Astrocyte (in vitro differentiated cells and primary cell): ENCODE data around the gene NR6A1. TPM values are rescaled to one million over a fixed set of nuclear protein-coding genes. Genes with fewer than 3 reads are reported as not detected.

Experiments used
- DNase-seq: peaks from one replicate; pipeline ENCODE4 v3.0.0-alpha.2; 2010; ENCODE audit warnings: low read depth
- FAIRE-seq: peaks from 2 replicates; lab custom pipeline; 2011; peaks lifted over from hg19 to GRCh38; lab: Jason Lieb, UNC
- H2AFZ ChIP-seq: 2 replicates; pipeline ENCODE4 v1.6.0; 2012; ENCODE audit warnings: low read depth, low read length, inconsistent platforms
- H3K27ac ChIP-seq: 2 replicates; pipeline ENCODE4 v1.5.1; 2011; ENCODE audit warnings: low read depth, low read length, inconsistent platforms
- H3K27me3 ChIP-seq: 2 replicates; pipeline ENCODE4 v1.6.0; 2011; ENCODE audit warnings: low read length, inconsistent platforms; ENCODE audit not compliant: insufficient read depth
- H3K36me3 ChIP-seq: 2 replicates; pipeline ENCODE4 v1.5.1; 2011; ENCODE audit warnings: low read length, inconsistent platforms; ENCODE audit not compliant: insufficient read depth
- H3K4me1 ChIP-seq: 2 replicates; pipeline ENCODE4 v1.5.1; 2011; ENCODE audit warnings: low read length, inconsistent platforms; ENCODE audit not compliant: insufficient read depth
- H3K4me2 ChIP-seq: 2 replicates; pipeline ENCODE4 v1.6.0; 2012; ENCODE audit warnings: low read length, inconsistent platforms
- H3K4me3 ChIP-seq: 2 replicates; pipeline ENCODE4 v1.5.1; 2011; ENCODE audit warnings: low read depth, mild to moderate bottlenecking, low read length, inconsistent platforms; ENCODE audit not compliant: insufficient read depth
- H3K79me2 ChIP-seq: 2 replicates; pipeline ENCODE4 v1.6.0; 2012; ENCODE audit warnings: mild to moderate bottlenecking, low read length, inconsistent platforms; ENCODE audit not compliant: insufficient read depth
- H3K9ac ChIP-seq: 2 replicates; pipeline ENCODE4 v1.6.0; 2012; ENCODE audit warnings: mild to moderate bottlenecking, low read length, inconsistent platforms
- H3K9me3 ChIP-seq: 2 replicates; pipeline ENCODE4 v1.5.1; 2012; ENCODE audit warnings: low read depth, mild to moderate bottlenecking, low read length, inconsistent platforms; ENCODE audit not compliant: insufficient read depth
- H4K20me1 ChIP-seq: 2 replicates; pipeline ENCODE4 v1.6.0; 2012; ENCODE audit warnings: low read length, inconsistent platforms; ENCODE audit not compliant: insufficient read depth
- H3K27ac Mint-ChIP-seq: one replicate; pipeline ENCODE4 v1.8.0; 2021; ENCODE audit warnings: mild to moderate bottlenecking, mixed read lengths; ENCODE audit not compliant: unreplicated experiment
- H3K27me3 Mint-ChIP-seq: one replicate; pipeline ENCODE4 v1.8.0; 2021; ENCODE audit warnings: low read depth, mixed read lengths; ENCODE audit not compliant: unreplicated experiment
- H3K36me3 Mint-ChIP-seq: one replicate; pipeline ENCODE4 v1.8.0; 2021; ENCODE audit warnings: low read depth, mixed read lengths; ENCODE audit not compliant: unreplicated experiment
- H3K4me1 Mint-ChIP-seq: one replicate; pipeline ENCODE4 v1.8.0; 2021; ENCODE audit warnings: low read depth, mixed read lengths; ENCODE audit not compliant: unreplicated experiment
- H3K4me3 Mint-ChIP-seq: one replicate; pipeline ENCODE4 v1.8.0; 2021; ENCODE audit warnings: mild to moderate bottlenecking, moderate library complexity, mixed read lengths; ENCODE audit not compliant: unreplicated experiment
- H3K9me3 Mint-ChIP-seq: one replicate; pipeline ENCODE4 v1.8.0; 2021; ENCODE audit warnings: mild to moderate bottlenecking, mixed read lengths; ENCODE audit not compliant: unreplicated experiment
- CTCF ChIP-seq: IDR thresholded peaks from 2 replicates; pipeline ENCODE4 v1.5.1; 2011; ENCODE audit warnings: low read depth, mild to moderate bottlenecking, inconsistent platforms, low read length, moderate library complexity; ENCODE audit not compliant: insufficient read depth
- EZH2 ChIP-seq: IDR thresholded peaks from 2 replicates; pipeline ENCODE4 v1.6.1; 2012; ENCODE audit warnings: mild to moderate bottlenecking, low read length, inconsistent platforms; ENCODE audit not compliant: insufficient read depth
- total RNA-seq: library from RNA; stranded (reverse); gene quantifications from 2 replicates; pipeline ENCODE4 v1.2.1, GENCODE V29; 2021

The NR6A1 gene
- total RNA-seq, 1 donor from 2014 or later, result 20.8 TPM

GRCh38 chr9:124503713-124504529, 267.2 kb downstream of the NR6A1 start:
- Mint-ChIP-seq H3K27me3 (peaks cover 50% of the 10 kb centered on the region), H3K4me1 (peaks cover 3% of the 10 kb centered on the region), H3K9me3 (peaks cover 3% of the 10 kb centered on the region), H3K4me3 (peak overlapping the region; percentile 72), H3K36me3 (peaks cover 2% of the 10 kb centered on the region), H3K27ac (peak overlapping the region; percentile 89)
- no peaks in the 10 kb centered on the region for H3K36me3 ChIP-seq
- H3K9ac ChIP-seq, result no peak overlapping the region
- no peaks in the 10 kb centered on the region for H3K4me1 ChIP-seq
- H3K79me2 ChIP-seq, result no peaks in the 10 kb centered on the region
- no peak for FAIRE-seq
- no peaks in the 10 kb centered on the region for H4K20me1 ChIP-seq
- TF ChIP-seq EZH2 (peak; percentile 99), CTCF (no peak)
- H3K4me3 ChIP-seq, result no peak overlapping the region
- peaks cover 56% of the 10 kb centered on the region for H3K27me3 ChIP-seq
- no peaks in the 10 kb centered on the region for H3K9me3 ChIP-seq
- H3K27ac ChIP-seq, result no peak overlapping the region
- H3K4me2 ChIP-seq, result no peak overlapping the region
- peak overlapping the region; percentile 56 for H2AFZ ChIP-seq
- no peak for DNase-seq

- no peaks in the 10 kb centered on the region for H4K20me1 ChIP-seq
- no peak for FAIRE-seq
- no peaks in the 10 kb centered on the region for H3K36me3 ChIP-seq
- no peak overlapping the region for H3K4me2 ChIP-seq
- no peaks in the 10 kb centered on the region for H3K4me1 ChIP-seq
- H2AFZ ChIP-seq, result no peak overlapping the region
- Mint-ChIP-seq H3K27me3 (peaks cover 56% of the 10 kb centered on the region), H3K4me3 (no peak overlapping the region), H3K9me3 (peaks cover 3% of the 10 kb centered on the region), H3K4me1 (peaks cover 3% of the 10 kb centered on the region), H3K27ac (no peak overlapping the region), H3K36me3 (peaks cover 2% of the 10 kb centered on the region)
- H3K27ac ChIP-seq, result no peak overlapping the region
- no peaks in the 10 kb centered on the region for H3K79me2 ChIP-seq
- TF ChIP-seq CTCF (no peak), EZH2 (peak; percentile 100)
- H3K27me3 ChIP-seq, result peaks cover 56% of the 10 kb centered on the region
- no peak overlapping the region for H3K4me3 ChIP-seq
- H3K9ac ChIP-seq, result no peak overlapping the region
- no peaks in the 10 kb centered on the region for H3K9me3 ChIP-seq
- DNase-seq, result no peak
Observed at GRCh38 chr9:124502711-124503702, 268.1 kb downstream of the NR6A1 start.
